K562 (cell line): ENCODE measurements around the gene VSNL1. TPM values are rescaled to one million over a fixed set of nuclear protein-coding genes. Genes with fewer than 3 reads are reported as not detected.
A peak's percentile ranks its signal among the peaks of the same experiment; 100 is the strongest.

Experiments
- ATF7 ChIP-seq: fragments of 450-650 bp; IDR thresholded peaks from 2 replicates; pipeline ENCODE4 v1.7.1; 2014; ENCODE audit warnings: mild to moderate bottlenecking, moderate library complexity
- BRF2 ChIP-seq: IDR thresholded peaks from 3 replicates; pipeline ENCODE4 v1.6.1; 2011; ENCODE audit warnings: borderline replicate concordance, mild to moderate bottlenecking; ENCODE audit not compliant: insufficient read length, insufficient read depth
- C11orf30 ChIP-seq: fragments of 450-650 bp; IDR thresholded peaks from 2 replicates; pipeline ENCODE4 v1.6.1; 2016; ENCODE audit warnings: low read depth, mild to moderate bottlenecking
- CBX3 ChIP-seq, 2 experiments: IDR thresholded peaks; 1 replicate in 1 of 2; 2 replicates in 1 of 2; pipeline ENCODE4 v1.6.1; 2012; ENCODE audit warnings: inconsistent platforms in 2 of 2, low read length in 2 of 2, borderline replicate concordance in 1 of 2, control low read depth in 1 of 2
- CBX5 ChIP-seq: IDR thresholded peaks from 2 replicates; pipeline ENCODE4 v1.6.1; 2014; ENCODE audit warnings: low read depth, borderline replicate concordance
- ELK3 ChIP-seq: fragments of 450-650 bp; formaldehyde crosslinking; IDR thresholded peaks from 2 replicates; pipeline ENCODE4 v1.4.0; 2020; ENCODE audit warnings: mild to moderate bottlenecking
- FOSL1 ChIP-seq: fragments of 200-800 bp; sonication (Bioruptor generic); conservative IDR thresholded peaks from 2 replicates; pipeline ENCODE4 v1.6.1; 2016; ENCODE audit warnings: missing genetic modification characterization, missing compliant biosample characterization
- FUS ChIP-seq: fragments of 200-400 bp; formaldehyde crosslinking; optimal IDR thresholded peaks from 2 replicates; pipeline ENCODE3; 2017; ENCODE audit warnings: low read depth, low read length
- IRF2 ChIP-seq: sonication (generic); formaldehyde crosslinking; IDR thresholded peaks from 2 replicates; pipeline ENCODE4 v1.8.1; 2022; ENCODE audit warnings: mild to moderate bottlenecking, missing genetic modification reagents
- KAT7 ChIP-seq: sonication (generic); formaldehyde crosslinking; IDR thresholded peaks from 2 replicates; pipeline ENCODE4 v1.8.0; 2022; ENCODE audit warnings: missing genetic modification reagents, mild to moderate bottlenecking, borderline replicate concordance
- KLF10 ChIP-seq: fragments of 250-450 bp; sonication (Bioruptor Pico); IDR thresholded peaks from 2 replicates; pipeline ENCODE4 v1.6.1; 2021; ENCODE audit warnings: matching md5 sums
- L3MBTL2 ChIP-seq: fragments of 450-650 bp; IDR thresholded peaks from 2 replicates; pipeline ENCODE4 v1.6.1; 2016; ENCODE audit warnings: mild to moderate bottlenecking, moderate library complexity
- MLLT1 ChIP-seq, 2 experiments: fragments of 450-650 bp; IDR thresholded peaks; 2 replicates each; pipeline ENCODE4 v1.6.1; 2016
- MLX ChIP-seq, 2 experiments: fragments of 450-650 bp in 1 of 2; sonication (generic) in 1 of 2; formaldehyde crosslinking; conservative IDR thresholded peaks; 2 replicates each; pipeline versions ENCODE4 v1.4.0 to v1.8.1; 2020 to 2022; ENCODE audit warnings: mild to moderate bottlenecking in 1 of 2, missing genetic modification reagents in 1 of 2
- NFRKB ChIP-seq: fragments of 450-650 bp; IDR thresholded peaks from 2 replicates; pipeline ENCODE4 v1.6.1; 2016; ENCODE audit warnings: low read depth
- NR2F6 ChIP-seq: fragments of 450-650 bp; formaldehyde crosslinking; IDR thresholded peaks from 2 replicates; pipeline ENCODE4 v1.4.0; 2020; ENCODE audit warnings: mild to moderate bottlenecking
- RB1 ChIP-seq: fragments of 450-650 bp; IDR thresholded peaks from 2 replicates; pipeline ENCODE4 v1.6.1; 2017; ENCODE audit warnings: low read depth, mild to moderate bottlenecking
- SMAD2 ChIP-seq: fragments of 150-350 bp; IDR thresholded peaks from 2 replicates; pipeline ENCODE4 v1.6.1; 2014; ENCODE audit warnings: low read depth, mild to moderate bottlenecking, low read length
- SP2 ChIP-seq: IDR thresholded peaks from 2 replicates; pipeline ENCODE4 v1.6.1; 2011; ENCODE audit warnings: mild to moderate bottlenecking, low read depth, low read length, moderate library complexity; ENCODE audit not compliant: poor library complexity, severe bottlenecking; ENCODE audit errors: extremely low read depth
- TCF3 ChIP-seq: sonication (generic); formaldehyde crosslinking; IDR thresholded peaks from 2 replicates; pipeline ENCODE4 v1.4.0; 2020; ENCODE audit warnings: mild to moderate bottlenecking, missing genetic modification reagents
- ZBTB43 ChIP-seq: sonication (generic); formaldehyde crosslinking; IDR thresholded peaks from 2 replicates; pipeline ENCODE4 v1.8.0; 2023; ENCODE audit warnings: mild to moderate bottlenecking, missing genetic modification reagents
- ZNF507 ChIP-seq: conservative IDR thresholded peaks from 2 replicates; pipeline ENCODE4 v1.6.1; 2017; ENCODE audit warnings: missing genetic modification characterization, missing compliant biosample characterization
- ZNF668 ChIP-seq: fragments of 250-450 bp; sonication (Bioruptor Pico); IDR thresholded peaks from 2 replicates; pipeline ENCODE4 v1.8.0; 2022; ENCODE audit warnings: mild to moderate bottlenecking, inconsistent platforms
- polyA plus RNA-seq, 8 experiments: library from polyadenylated mRNA; depleted of rRNA in 4 of 8; stranded (reverse) in 5 of 8; unstranded in 3 of 8; fragments of >200 nt; fragmentation: Nextera tagmentation in 2 of 8; fragmentation: Illumina TruSeq in 1 of 8; extraction: Ambion mirVana in 2 of 8; extraction: Trizol in 1 of 8; gene quantifications; 2 replicates each; pipeline versions ENCODE4 v1.2.1 to v1.2.3, GENCODE V29; 2011 to 2014; ENCODE audit warnings: inconsistent platforms in 1 of 8, missing spikeins in 1 of 8
- total RNA-seq, 7 experiments: library from RNA; depleted of rRNA in 6 of 7; stranded (reverse); fragments of >200 nt in 6 of 7; fragmentation: Illumina TruSeq in 2 of 7; extraction: Trizol in 2 of 7; gene quantifications; 2 replicates each; pipeline versions ENCODE4 v1.2.1 to v1.2.3, GENCODE V29; 2011 to 2021; ENCODE audit warnings: low replicate concordance in 1 of 7

The VSNL1 gene
- total and polyA plus RNA-seq, 9 of the 15 experiments (the other 6 are each of a cell fraction or from before 2014, with no cell fraction given), result 0.20 TPM; not detected in 8

GRCh38 chr2:17518212-17519154 lies 22.0 kb upstream of the VSNL1 start, which contains the start of gene RAD51AP2 (continued):
- TF ChIP-seq KLF10 (CRISPR knock-in tag), result no peak
- no peak for TF ChIP-seq KAT7 (CRISPR knock-in tag)
- peak; percentile 53 for TF ChIP-seq SP2
- TF ChIP-seq NFRKB, result no peak
- TF ChIP-seq ZNF507 (tag), result no peak
- no peak for TF ChIP-seq NR2F6 (CRISPR knock-in tag)
- TF ChIP-seq ZNF668 (CRISPR knock-in tag), result no peak
- TF ChIP-seq ELK3, result no peak
- TF ChIP-seq RB1, result peak; percentile 23
- TF ChIP-seq TCF3 (CRISPR knock-in tag), result no peak
- TF ChIP-seq FUS, result no peak
- no peak for TF ChIP-seq BRF2
- no peak for TF ChIP-seq ZBTB43 (CRISPR knock-in tag)
- no peak for TF ChIP-seq MLX (CRISPR knock-in tag; conservative IDR thresholded peaks at IDR 0.05)
- TF ChIP-seq C11orf30, result no peak
- peak; percentile 58; the same call in 1 of the 2 replicates for TF ChIP-seq L3MBTL2
- TF ChIP-seq CBX5, result no peak
- no peak for TF ChIP-seq SMAD2
- TF ChIP-seq IRF2 (CRISPR knock-in tag), result no peak
- peak in 1 of 2 experiments; percentile 89; a peak in 2 of 4 replicates for TF ChIP-seq MLLT1 (IDR thresholded peaks at IDR 0.05)
- no peak for TF ChIP-seq FOSL1
- TF ChIP-seq ATF7, result no peak
- no peak for TF ChIP-seq CBX3 (IDR thresholded peaks at IDR 0.05; ENCODE audit: borderline replicate concordance in 1 of 2, low read length in 2 of 2)
